ENCODE data around the gene YOD1. TPM values are rescaled to one million over a fixed set of nuclear protein-coding genes. Genes with fewer than 3 reads are reported as not detected.

Gene YOD1
- total and polyA plus RNA-seq, 10 of the 15 experiments (the other 5 are each of a cell fraction or from before 2014, with no cell fraction given) = 2.1 to 7.9 (median 5.0) TPM

DNA sequence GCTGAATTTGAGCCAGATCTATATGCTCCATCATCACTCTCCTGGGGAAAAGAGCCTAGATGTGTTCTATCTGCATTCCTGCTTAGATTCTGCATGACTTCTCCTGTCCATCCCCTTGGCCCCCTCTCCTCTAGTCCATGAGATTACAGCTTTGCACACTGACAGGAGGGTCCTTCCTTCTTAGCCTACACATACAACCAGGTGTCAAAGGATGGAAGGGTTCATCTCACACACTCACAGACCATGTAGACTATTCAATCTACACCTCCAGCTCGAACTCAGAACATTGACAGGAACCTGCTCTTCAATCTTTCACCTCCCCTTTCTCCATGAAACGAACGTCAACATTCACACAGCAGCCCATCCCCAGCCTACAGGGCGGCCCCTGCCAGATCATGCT, 32.3 kb downstream of the YOD1 start (continued):
- no peak for TF ChIP-seq TCF12 (IDR thresholded peaks at IDR 0.05; ENCODE audit: low read depth, low read length)
- TF ChIP-seq, protein P1, sequence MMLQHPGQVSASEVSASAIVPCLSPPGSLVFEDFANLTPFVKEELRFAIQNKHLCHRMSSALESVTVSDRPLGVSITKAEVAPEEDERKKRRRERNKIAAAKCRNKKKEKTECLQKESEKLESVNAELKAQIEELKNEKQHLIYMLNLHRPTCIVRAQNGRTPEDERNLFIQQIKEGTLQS (IDR thresholded peaks at IDR 0.05; ENCODE audit: borderline replicate concordance, extremely low read depth, low read depth, low read length) = no peak
- TF ChIP-seq STAT1 (conservative IDR thresholded peaks at IDR 0.05) = no peak
- TF ChIP-seq GABPA (IDR thresholded peaks at IDR 0.05; ENCODE audit: low read depth) = no peak

- ATAC-seq = no peak
- no TSS peak for BruUV-seq (replicated peaks)
- peaks cover 0 to 2% of the 10 kb centered on the region in 2 experiments; a peak in 3 of 4 replicates for H3K27me3 ChIP-seq (replicated peaks in 1 of 2; ENCODE audit: control insufficient read depth in 2 of 2, insufficient read depth in 2 of 2, low read length in 1 of 2)
- RAD21 ChIA-PET (ENCODE audit: unreplicated experiment) = no interaction called here
- in situ Hi-C loops (cut with MboI) (no loop called here), intact Hi-C loops (cut with micrococcal nuclease; ENCODE audit: unreplicated experiment) (no loop called here)
- no peak overlapping the region for H3K4me2 ChIP-seq (ENCODE audit: control insufficient read depth, insufficient read depth)
- H3K79me2 ChIP-seq (ENCODE audit: control insufficient read depth, insufficient read depth, low read length) = no peaks in the 10 kb centered on the region
- 37% methylated on average over 7 of the region's 7 CpGs for WGBS (ENCODE audit: insufficient coverage, insufficient replicate concordance, low lambda C conversion rate, missing lambda C conversion rate)
- no peaks in the 10 kb centered on the region for H3K36me3 ChIP-seq (ENCODE audit: control insufficient read depth in 2 of 2, insufficient read depth in 2 of 2, low read length in 1 of 2)
- no peak overlapping the region for H2AFZ ChIP-seq (ENCODE audit: control insufficient read depth, low read depth, low read length)
- SMC1A ChIA-PET (ENCODE audit: uncharacterized antibody, unreplicated experiment) = interaction anchor here (0.6 kb wide), 1 partner anchor 25 kb away, joined by 3 read pairs; no protein-coding TSS in a partner anchor
- POLR2A ChIA-PET = no interaction called here
- no peak overlapping the region for H3K27ac ChIP-seq (ENCODE audit: control insufficient read depth, insufficient read depth)
- CTCF ChIA-PET = interaction anchor here (1.1 to 2.0 kb wide), 2 partner anchors 14 to 28 kb away, joined by 4 to 5 read pairs; no protein-coding TSS in a partner anchor
- no peak overlapping the region for H3K4me3 ChIP-seq
- no peaks in the 10 kb centered on the region for H4K20me1 ChIP-seq (ENCODE audit: control insufficient read depth, insufficient read depth)
- H3K4me1 ChIP-seq (ENCODE audit: control insufficient read depth, insufficient read depth, low read length) = no peaks in the 10 kb centered on the region
- no peaks in the 10 kb centered on the region for H3K9me3 ChIP-seq (replicated peaks; ENCODE audit: control insufficient read depth, insufficient read depth, low read length)
- DNase-seq (ENCODE audit: low read depth, low spot score) = no peak
- FAIRE-seq = no peak
- no peak overlapping the region for H3K9ac ChIP-seq (ENCODE audit: control insufficient read depth, insufficient read depth, low read length)
- TF ChIP-seq RELA (IDR thresholded peaks at IDR 0.05; ENCODE audit: borderline replicate concordance, partially characterized antibody) (no peak), NFYB (IDR thresholded peaks at IDR 0.05; ENCODE audit: insufficient read depth, low read depth, low read length) (no peak), STAT1 (conservative IDR thresholded peaks at IDR 0.05) (no peak), KDM1A (IDR thresholded peaks at IDR 0.05; ENCODE audit: borderline replicate concordance) (no peak), CREM (IDR thresholded peaks at IDR 0.05; ENCODE audit: low read depth) (no peak)
- TF ChIP-seq, protein P2, sequence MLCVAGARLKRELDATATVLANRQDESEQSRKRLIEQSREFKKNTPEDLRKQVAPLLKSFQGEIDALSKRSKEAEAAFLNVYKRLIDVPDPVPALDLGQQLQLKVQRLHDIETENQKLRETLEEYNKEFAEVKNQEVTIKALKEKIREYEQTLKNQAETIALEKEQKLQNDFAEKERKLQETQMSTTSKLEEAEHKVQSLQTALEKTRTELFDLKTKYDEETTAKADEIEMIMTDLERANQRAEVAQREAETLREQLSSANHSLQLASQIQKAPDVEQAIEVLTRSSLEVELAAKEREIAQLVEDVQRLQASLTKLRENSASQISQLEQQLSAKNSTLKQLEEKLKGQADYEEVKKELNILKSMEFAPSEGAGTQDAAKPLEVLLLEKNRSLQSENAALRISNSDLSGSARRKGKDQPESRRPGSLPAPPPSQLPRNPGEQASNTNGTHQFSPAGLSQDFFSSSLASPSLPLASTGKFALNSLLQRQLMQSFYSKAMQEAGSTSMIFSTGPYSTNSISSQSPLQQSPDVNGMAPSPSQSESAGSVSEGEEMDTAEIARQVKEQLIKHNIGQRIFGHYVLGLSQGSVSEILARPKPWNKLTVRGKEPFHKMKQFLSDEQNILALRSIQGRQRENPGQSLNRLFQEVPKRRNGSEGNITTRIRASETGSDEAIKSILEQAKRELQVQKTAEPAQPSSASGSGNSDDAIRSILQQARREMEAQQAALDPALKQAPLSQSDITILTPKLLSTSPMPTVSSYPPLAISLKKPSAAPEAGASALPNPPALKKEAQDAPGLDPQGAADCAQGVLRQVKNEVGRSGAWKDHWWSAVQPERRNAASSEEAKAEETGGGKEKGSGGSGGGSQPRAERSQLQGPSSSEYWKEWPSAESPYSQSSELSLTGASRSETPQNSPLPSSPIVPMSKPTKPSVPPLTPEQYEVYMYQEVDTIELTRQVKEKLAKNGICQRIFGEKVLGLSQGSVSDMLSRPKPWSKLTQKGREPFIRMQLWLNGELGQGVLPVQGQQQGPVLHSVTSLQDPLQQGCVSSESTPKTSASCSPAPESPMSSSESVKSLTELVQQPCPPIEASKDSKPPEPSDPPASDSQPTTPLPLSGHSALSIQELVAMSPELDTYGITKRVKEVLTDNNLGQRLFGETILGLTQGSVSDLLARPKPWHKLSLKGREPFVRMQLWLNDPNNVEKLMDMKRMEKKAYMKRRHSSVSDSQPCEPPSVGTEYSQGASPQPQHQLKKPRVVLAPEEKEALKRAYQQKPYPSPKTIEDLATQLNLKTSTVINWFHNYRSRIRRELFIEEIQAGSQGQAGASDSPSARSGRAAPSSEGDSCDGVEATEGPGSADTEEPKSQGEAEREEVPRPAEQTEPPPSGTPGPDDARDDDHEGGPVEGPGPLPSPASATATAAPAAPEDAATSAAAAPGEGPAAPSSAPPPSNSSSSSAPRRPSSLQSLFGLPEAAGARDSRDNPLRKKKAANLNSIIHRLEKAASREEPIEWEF (IDR thresholded peaks at IDR 0.05; ENCODE audit: insufficient replicate concordance, low read depth, low read length) = no peak
- TF ChIP-seq, protein P3, sequence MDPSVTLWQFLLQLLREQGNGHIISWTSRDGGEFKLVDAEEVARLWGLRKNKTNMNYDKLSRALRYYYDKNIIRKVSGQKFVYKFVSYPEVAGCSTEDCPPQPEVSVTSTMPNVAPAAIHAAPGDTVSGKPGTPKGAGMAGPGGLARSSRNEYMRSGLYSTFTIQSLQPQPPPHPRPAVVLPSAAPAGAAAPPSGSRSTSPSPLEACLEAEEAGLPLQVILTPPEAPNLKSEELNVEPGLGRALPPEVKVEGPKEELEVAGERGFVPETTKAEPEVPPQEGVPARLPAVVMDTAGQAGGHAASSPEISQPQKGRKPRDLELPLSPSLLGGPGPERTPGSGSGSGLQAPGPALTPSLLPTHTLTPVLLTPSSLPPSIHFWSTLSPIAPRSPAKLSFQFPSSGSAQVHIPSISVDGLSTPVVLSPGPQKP (IDR thresholded peaks at IDR 0.05; ENCODE audit: low read depth, low read length) = no peak
- TF ChIP-seq, protein P4, sequence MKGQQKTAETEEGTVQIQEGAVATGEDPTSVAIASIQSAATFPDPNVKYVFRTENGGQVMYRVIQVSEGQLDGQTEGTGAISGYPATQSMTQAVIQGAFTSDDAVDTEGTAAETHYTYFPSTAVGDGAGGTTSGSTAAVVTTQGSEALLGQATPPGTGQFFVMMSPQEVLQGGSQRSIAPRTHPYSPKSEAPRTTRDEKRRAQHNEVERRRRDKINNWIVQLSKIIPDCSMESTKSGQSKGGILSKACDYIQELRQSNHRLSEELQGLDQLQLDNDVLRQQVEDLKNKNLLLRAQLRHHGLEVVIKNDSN (IDR thresholded peaks at IDR 0.05; ENCODE audit: borderline replicate concordance, extremely low read length, insufficient read depth, low read depth, low read length) = no peak
These were observed 33.1 kb downstream of the YOD1 start for GRCh38 chr1:207017615-207018559.
